22Rv1 (cell line): Measurements from ENCODE around the gene ARHGAP33.
"Not testable (repeated sequence)": the region's sequence is repeated elsewhere in the genome, so short reads cannot be mapped to it uniquely, and the experiment has no call there.

ENCODE experiments used
- H3K27ac ChIP-seq: fragments of 450-650 bp; 2 replicates; pipeline ENCODE4 v1.5.1; 2017
- CTCF ChIP-seq: fragments of 450-650 bp; IDR thresholded peaks from 2 replicates; pipeline ENCODE4 v1.5.1; 2017; ENCODE audit warnings: mild to moderate bottlenecking
- ZFX ChIP-seq: fragments of 450-650 bp; IDR thresholded peaks from 2 replicates; pipeline ENCODE4 v1.6.1; 2017; ENCODE audit warnings: antibody characterized with exemption, borderline replicate concordance

The ARHGAP33 gene

DNA sequence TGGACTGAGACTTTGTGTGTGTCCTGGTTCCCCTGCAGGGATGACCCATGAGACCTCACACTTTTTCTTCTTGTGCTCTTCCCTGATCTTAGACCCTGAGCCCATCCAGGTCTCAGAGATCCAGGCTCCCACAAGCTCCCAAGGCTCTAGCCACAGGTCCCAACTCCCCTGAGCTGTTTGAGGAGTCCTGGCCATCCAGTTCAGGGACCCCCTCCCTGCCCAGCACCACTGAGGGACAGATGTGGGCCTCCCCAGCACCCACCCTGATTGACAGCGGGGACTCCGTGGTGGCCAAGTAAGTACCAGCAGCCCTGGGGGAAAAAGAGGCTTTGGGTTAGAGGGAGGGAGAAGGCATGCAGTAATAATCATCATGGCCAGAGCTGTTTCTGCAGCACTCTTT, 15.7 kb upstream of the ARHGAP33 start:
- H3K27ac ChIP-seq: no peak overlapping the region
- TF ChIP-seq CTCF (no peak), ZFX (no peak)

- no peak overlapping the region for H3K27ac ChIP-seq
- TF ChIP-seq ZFX: no peak
- TF ChIP-seq CTCF: no peak
These were observed 14.5 kb upstream of the ARHGAP33 start for GRCh38 chr19:35760711-35761349.

- TF ChIP-seq CTCF (no peak), ZFX (no peak)
- H3K27ac ChIP-seq: no peak overlapping the region
These were observed 10.7 kb upstream of the ARHGAP33 start for GRCh38 chr19:35764432-35765315.

- no peak for TF ChIP-seq CTCF
- TF ChIP-seq ZFX: no peak
- H3K27ac ChIP-seq: no peak overlapping the region
These were observed 8.7 kb upstream of the ARHGAP33 start for GRCh38 chr19:35766571-35767104.

- no peak for TF ChIP-seq ZFX
- no peak for TF ChIP-seq CTCF
- no peak overlapping the region for H3K27ac ChIP-seq
These were observed 7.9 kb upstream of the ARHGAP33 start for GRCh38 chr19:35767288-35768081.

- no peak overlapping the region for H3K27ac ChIP-seq
- TF ChIP-seq ZFX (no peak), CTCF (no peak)
These were observed 7.3 kb upstream of the ARHGAP33 start for GRCh38 chr19:35768082-35768421.

DNA sequence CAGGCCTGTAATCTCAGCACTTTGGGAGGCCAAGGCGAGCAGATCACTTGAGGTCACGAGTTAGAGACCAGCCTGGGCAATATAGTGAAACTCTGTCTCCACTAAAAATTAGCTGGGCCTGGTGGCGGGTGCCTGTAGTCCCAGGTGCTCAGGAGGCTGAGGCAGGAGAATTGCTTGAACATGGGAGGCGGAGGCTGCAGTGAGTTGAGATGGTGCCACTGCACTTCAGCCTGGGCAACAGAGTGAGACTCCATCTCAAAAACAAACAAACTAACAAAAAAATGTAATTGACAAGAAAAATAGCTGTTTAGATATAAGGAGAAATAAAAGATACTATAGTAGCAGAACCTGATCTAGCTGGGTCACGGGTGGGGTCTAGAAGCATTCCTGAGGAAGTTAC, 3.0 kb upstream of the ARHGAP33 start:
- not testable (repeated sequence) for H3K27ac ChIP-seq
